DOHH2 (cell line): ENCODE results near the gene SCAMP3.
A peak's percentile ranks its signal among the peaks of the same experiment; 100 is the strongest.
"Not testable (repeated sequence)": the region's sequence is repeated elsewhere in the genome, so short reads cannot be mapped to it uniquely, and the experiment has no call there.

Experiments used
- H3F3A ChIP-seq: fragments of 200-600 bp; sonication (generic), shearing (Covaris generic); 2 replicates; pipeline ENCODE4 v1.6.0; 2016; ENCODE audit warnings: antibody characterized with exemption, mild to moderate bottlenecking; ENCODE audit not compliant: control insufficient read depth, insufficient read depth
- H3K27ac ChIP-seq: fragments of 200-600 bp; sonication (generic); 2 replicates; pipeline ENCODE4 v1.5.1; 2014; ENCODE audit warnings: low read depth, mild to moderate bottlenecking, low read length, moderate library complexity
- H3K27me3 ChIP-seq: fragments of 200-600 bp; sonication (generic); 2 replicates; pipeline ENCODE4 v1.6.1; 2014; ENCODE audit warnings: mild to moderate bottlenecking, low read length, mixed read lengths; ENCODE audit not compliant: control insufficient read depth
- H3K36me3 ChIP-seq: fragments of 200-600 bp; sonication (generic); 2 replicates; pipeline ENCODE4 v1.6.1; 2014; ENCODE audit warnings: mild to moderate bottlenecking, low read length, moderate library complexity, mixed read lengths; ENCODE audit not compliant: control insufficient read depth
- H3K4me1 ChIP-seq: fragments of 200-600 bp; sonication (generic); 2 replicates; pipeline ENCODE4 v1.6.1; 2014; ENCODE audit warnings: mild to moderate bottlenecking, low read length, mixed read lengths; ENCODE audit not compliant: control insufficient read depth
- H3K4me2 ChIP-seq: fragments of 200-600 bp; sonication (generic); 2 replicates; pipeline ENCODE4 v1.6.0; 2014; ENCODE audit warnings: mild to moderate bottlenecking, low read length, moderate library complexity
- H3K4me3 ChIP-seq: fragments of 200-600 bp; sonication (generic); 2 replicates; pipeline ENCODE4 v1.5.1; 2014; ENCODE audit warnings: mild to moderate bottlenecking, low read length, mixed read lengths
- H3K79me2 ChIP-seq: fragments of 200-600 bp; sonication (generic); 2 replicates; pipeline ENCODE4 v1.6.1; 2014; ENCODE audit warnings: mild to moderate bottlenecking, low read length, mixed read lengths; ENCODE audit not compliant: control insufficient read depth
- H3K9me2 ChIP-seq: fragments of 200-600 bp; sonication (generic); replicated peaks from 2 replicates; pipeline ENCODE4 v1.6.1; 2014; ENCODE audit warnings: mild to moderate bottlenecking, low read length, mixed read lengths; ENCODE audit not compliant: control insufficient read depth
- H3K9me3 ChIP-seq: fragments of 200-600 bp; sonication (generic); 2 replicates; pipeline ENCODE4 v1.6.1; 2014; ENCODE audit warnings: antibody characterized with exemption, low read length, mixed read lengths; ENCODE audit not compliant: control insufficient read depth, insufficient read depth
- H4K20me1 ChIP-seq: fragments of 200-600 bp; sonication (generic); 2 replicates; pipeline ENCODE4 v1.6.0; 2014; ENCODE audit warnings: low read depth, mild to moderate bottlenecking, antibody characterized with exemption, low read length, moderate library complexity; ENCODE audit not compliant: control insufficient read depth, insufficient read depth
- CTCF ChIP-seq: fragments of 200-600 bp; sonication (generic); IDR thresholded peaks from one replicate; pipeline ENCODE4 v1.5.1; 2014; ENCODE audit warnings: antibody characterized with exemption, mild to moderate bottlenecking, low read depth, low read length; ENCODE audit not compliant: poor library complexity, severe bottlenecking
- EZH2phosphoT487 ChIP-seq: fragments of 200-600 bp; sonication (generic); IDR thresholded peaks from 2 replicates; pipeline ENCODE4 v1.6.1; 2017; ENCODE audit warnings: borderline replicate concordance, mild to moderate bottlenecking, antibody characterized with exemption, low read length, moderate library complexity, mixed read lengths

SCAMP3 gene

DNA sequence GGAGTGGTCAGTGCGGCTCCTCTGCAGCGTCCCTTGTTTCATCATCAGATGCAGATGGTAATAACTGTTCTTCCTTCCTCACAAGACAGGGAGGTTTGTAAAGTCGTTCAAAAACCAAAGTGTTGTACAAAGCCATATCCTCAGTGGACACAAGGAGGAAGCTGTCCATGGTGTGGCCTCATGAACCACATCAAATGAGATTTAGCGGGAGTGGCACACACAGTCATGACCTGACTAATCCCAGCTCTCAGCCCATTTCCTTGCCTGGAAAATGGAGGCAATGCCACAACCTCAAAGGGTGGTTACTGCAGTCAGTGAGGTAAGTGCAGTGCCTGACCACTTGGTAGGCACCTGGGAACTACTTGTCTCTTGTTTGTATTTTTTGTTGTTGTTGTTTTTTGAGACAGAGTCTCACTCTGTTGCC lies 20.3 kb downstream of the SCAMP3 start:
- Histone ChIP-seq H3K4me3 (peak overlapping the region; percentile 73), H3F3A (0 out of 2 replicates have a peak, but pooled peaks cover 5% of the 10 kb centered on the region), H3K9me2 (no peaks in the 10 kb centered on the region), H3K4me2 (peak overlapping the region; percentile 79), H3K9me3 (no peaks in the 10 kb centered on the region), H3K4me1 (peaks cover 37% of the 10 kb centered on the region), H3K27me3 (no peaks in the 10 kb centered on the region), H3K27ac (peak overlapping the region; percentile 14; the same call in 1 of the 2 replicates), H3K36me3 (peaks cover 14% of the 10 kb centered on the region), H3K79me2 (peaks cover 26% of the 10 kb centered on the region), H4K20me1 (no peaks in the 10 kb centered on the region)
- TF ChIP-seq EZH2phosphoT487 = no peak
- no peak for TF ChIP-seq CTCF

DNA sequence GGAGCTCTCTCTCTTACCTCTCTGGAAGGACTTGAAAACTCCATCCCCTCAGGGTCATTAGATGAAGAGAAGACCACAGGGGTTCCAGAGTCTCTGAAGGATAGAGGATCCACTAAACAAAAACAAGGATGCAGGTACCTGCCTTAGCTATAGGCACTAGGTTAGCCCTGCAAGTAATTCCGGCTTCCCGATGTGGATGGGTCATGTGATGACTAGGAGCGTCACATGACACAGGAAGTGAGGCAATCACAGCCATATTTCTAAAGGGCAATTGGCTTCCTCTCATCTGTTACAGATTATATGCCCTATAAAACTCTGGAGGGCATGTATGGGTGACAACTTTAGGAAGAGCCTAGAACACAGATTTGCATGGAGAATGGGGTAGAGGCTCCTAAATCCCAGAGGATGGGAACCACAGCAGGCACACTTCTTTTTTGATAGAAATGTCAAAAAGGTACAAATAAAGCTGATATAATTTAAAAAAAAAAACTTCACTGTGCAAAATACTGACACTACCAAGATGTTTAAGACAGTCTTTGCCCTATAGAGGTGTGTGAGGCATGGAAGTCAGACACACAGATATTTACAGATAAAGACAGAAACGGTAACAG lies 21.0 kb downstream of the SCAMP3 start:
- 0 out of 2 replicates have a peak, but pooled peaks cover 5% of the 10 kb centered on the region for H3F3A ChIP-seq
- H4K20me1 ChIP-seq = no peaks in the 10 kb centered on the region
- no peak for TF ChIP-seq EZH2phosphoT487
- TF ChIP-seq CTCF = no peak
- peak overlapping the region; percentile 79 for H3K4me2 ChIP-seq
- H3K9me2 ChIP-seq = no peaks in the 10 kb centered on the region
- H3K79me2 ChIP-seq = peaks cover 26% of the 10 kb centered on the region
- H3K9me3 ChIP-seq = no peaks in the 10 kb centered on the region
- peak overlapping the region; percentile 14; the same call in 1 of the 2 replicates for H3K27ac ChIP-seq
- no peaks in the 10 kb centered on the region for H3K27me3 ChIP-seq
- peak overlapping the region; percentile 73 for H3K4me3 ChIP-seq
- H3K4me1 ChIP-seq = peaks cover 37% of the 10 kb centered on the region
- peaks cover 16% of the 10 kb centered on the region for H3K36me3 ChIP-seq

DNA sequence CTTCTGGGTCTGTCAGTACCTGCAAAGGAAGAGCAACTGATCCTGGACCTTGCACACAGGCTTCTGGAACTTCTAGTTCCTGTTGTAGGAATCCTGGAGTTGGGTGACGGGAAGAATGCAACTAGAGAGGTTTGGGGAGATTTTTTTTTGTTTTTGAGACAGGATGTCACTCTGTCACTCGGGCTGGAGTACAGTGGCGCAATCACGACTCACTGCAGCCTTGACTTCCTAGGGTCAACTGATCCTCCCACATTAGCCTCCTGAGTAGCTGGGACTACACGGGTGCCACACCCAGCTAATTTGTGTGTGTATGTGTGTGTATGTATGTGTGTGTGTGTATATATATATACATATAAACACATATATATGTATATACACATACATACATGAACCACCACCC lies 25.7 kb downstream of the SCAMP3 start:
- Histone ChIP-seq H4K20me1 (no peaks in the 10 kb centered on the region), H3K36me3 (peaks cover 9% of the 10 kb centered on the region; the same call in 1 of the 2 replicates), H3F3A (no peaks in the 10 kb centered on the region), H3K9me3 (no peaks in the 10 kb centered on the region), H3K27me3 (no peaks in the 10 kb centered on the region), H3K27ac (no peak overlapping the region), H3K4me2 (no peak overlapping the region), H3K4me3 (no peak overlapping the region), H3K9me2 (no peaks in the 10 kb centered on the region), H3K79me2 (peaks cover under 1% of the 10 kb centered on the region; the same call in 1 of the 2 replicates), H3K4me1 (peaks cover 10% of the 10 kb centered on the region)
- TF ChIP-seq CTCF (no peak), EZH2phosphoT487 (no peak)

DNA sequence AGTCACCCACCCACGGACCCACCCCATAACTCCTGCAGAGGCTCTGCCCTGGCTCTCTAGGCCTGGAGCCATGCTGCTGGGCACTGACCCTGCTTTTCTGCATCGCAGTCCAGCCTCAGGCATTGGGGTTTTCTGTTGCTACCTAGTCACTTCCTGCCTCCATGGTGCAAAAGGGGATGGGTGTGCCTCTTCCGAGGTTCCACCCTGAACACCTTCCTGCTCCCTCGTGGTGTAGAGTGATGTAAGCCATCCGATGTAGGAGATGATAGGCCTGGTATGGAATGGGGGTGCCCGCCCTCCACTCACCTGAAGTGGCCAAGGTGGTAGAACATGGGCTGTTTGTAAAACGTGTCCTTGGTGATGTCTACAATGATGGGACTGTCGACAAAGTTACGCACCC lies 26.8 kb downstream of the SCAMP3 start:
- not testable (repeated sequence) for H3K4me3 ChIP-seq, H3K36me3 ChIP-seq, H3F3A ChIP-seq, H3K9me2 ChIP-seq, H4K20me1 ChIP-seq, H3K4me1 ChIP-seq, H3K27ac ChIP-seq, H3K9me3 ChIP-seq, H3K27me3 ChIP-seq, H3K4me2 ChIP-seq, H3K79me2 ChIP-seq

- not testable (repeated sequence) for H3K4me3 ChIP-seq, H3K36me3 ChIP-seq, H3K79me2 ChIP-seq, H3K27me3 ChIP-seq, H3K27ac ChIP-seq, H3K4me2 ChIP-seq, H4K20me1 ChIP-seq, H3K9me3 ChIP-seq, H3F3A ChIP-seq, H3K9me2 ChIP-seq, H3K4me1 ChIP-seq
Measured at GRCh38 chr1:155233502-155233901, 28.7 kb downstream of the SCAMP3 start.
